Stimulated activated CD4-positive, alpha-beta T cell treated with anti-CD3 and anti-CD28 coated beads, TNF-alpha, amount 100 ng/mL, for 48 hours (primary cell): ENCODE results near the gene SCN3B.
A peak's percentile ranks its signal among the peaks of the same experiment; 100 is the strongest.
"Not testable (repeated sequence)": the region's sequence is repeated elsewhere in the genome, so short reads cannot be mapped to it uniquely, and the experiment has no call there.

Source experiments
- DNase-seq, 3 donors: peaks; one replicate each; pipeline ENCODE4 v3.0.0-alpha.2; 2020; ENCODE audit warnings: low read depth in 3 of 3

The SCN3B gene, protein sequence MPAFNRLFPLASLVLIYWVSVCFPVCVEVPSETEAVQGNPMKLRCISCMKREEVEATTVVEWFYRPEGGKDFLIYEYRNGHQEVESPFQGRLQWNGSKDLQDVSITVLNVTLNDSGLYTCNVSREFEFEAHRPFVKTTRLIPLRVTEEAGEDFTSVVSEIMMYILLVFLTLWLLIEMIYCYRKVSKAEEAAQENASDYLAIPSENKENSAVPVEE

DNA sequence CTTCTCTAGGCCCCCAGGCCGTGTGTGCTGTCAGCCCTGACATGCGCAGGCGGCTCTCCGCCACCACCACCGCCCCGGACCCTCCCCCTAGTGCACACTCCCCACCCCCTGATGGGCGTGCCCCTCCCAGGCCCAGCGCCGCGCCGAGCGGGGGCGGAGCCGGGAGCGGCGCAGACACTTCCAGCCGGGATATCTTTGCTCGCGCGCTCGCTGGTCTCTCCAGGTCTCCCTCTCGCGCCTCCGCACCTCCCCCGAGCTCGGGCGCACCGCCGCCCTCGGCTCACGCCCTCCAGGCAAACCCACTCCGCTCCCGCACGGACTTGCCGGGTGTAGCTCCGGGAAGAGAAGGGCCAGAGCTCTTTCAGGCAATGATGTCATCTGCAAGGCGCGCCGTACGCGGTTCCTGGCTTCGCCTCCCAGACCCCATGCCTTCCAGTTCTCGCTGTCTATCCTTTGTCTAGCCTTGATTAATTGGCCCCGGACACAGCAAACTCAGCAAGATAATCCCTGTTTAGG, at the start of gene SCN3B:
SCN3B (minus strand) TSS at position 59 of the 516 bp plus-strand sequence. CDS start 823 bp downstream, outside the sequence.
- no peak for DNase-seq

DNA sequence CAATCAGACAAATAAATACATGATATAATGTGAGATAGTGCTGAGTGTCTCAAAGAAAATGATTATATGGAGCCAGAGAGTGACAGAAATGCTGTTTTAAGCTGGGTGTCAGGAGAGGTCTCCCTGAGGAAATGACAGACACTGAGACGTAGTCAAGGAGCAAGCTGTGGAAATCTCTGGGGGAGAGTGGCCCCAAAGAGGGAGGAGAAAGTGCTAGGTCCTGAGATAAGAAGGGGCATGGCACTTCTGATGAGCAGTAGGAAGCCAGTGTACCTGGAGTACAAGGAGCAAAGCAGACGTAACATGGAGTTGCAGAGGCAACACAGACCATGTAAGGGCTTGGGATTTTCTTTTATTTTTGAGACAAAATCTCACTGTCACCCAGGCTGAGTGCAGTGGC, 48.3 kb upstream of the SCN3B start:
- DNase-seq: no peak

DNA sequence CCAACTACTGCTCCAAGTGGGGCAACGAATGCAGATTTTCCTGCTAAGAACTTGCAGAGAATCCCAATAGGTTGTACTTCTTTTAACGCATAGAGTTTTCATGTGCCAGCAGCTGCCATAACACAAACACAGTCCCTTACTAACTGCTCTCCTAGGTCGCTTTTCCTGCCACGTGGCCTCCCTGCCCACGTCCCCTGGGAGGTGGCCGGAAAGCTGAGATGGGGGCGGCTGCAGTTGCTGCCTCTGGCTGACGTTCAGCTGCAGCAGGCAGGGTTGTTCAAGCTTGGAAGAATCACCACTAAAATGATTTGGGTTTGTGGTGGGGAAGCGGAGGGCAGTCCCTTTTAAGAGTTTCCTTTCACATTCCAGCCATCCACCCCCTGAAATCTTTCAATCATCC, 47.7 kb upstream of the SCN3B start:
- DNase-seq: no peak

DNA sequence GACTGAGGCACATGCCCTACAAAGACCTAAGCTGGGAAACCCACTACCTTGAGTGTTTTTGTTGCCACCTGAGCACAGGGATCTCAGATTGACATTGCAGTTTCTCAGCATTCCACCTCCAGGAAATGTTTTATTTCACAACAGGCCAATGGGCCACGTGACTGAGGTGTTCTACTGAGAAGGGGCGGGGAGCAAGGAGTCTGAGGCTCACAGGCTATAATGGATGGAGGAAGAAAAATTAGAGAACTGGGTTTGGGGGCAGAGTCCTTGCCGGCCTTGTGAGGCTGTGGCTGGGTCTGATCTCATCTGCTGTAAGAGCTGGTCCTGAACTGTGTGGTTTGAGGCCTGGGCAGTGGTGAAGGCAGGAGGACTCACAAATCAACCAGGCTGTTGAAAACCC, 46.3 kb upstream of the SCN3B start:
- no peak for DNase-seq

DNA sequence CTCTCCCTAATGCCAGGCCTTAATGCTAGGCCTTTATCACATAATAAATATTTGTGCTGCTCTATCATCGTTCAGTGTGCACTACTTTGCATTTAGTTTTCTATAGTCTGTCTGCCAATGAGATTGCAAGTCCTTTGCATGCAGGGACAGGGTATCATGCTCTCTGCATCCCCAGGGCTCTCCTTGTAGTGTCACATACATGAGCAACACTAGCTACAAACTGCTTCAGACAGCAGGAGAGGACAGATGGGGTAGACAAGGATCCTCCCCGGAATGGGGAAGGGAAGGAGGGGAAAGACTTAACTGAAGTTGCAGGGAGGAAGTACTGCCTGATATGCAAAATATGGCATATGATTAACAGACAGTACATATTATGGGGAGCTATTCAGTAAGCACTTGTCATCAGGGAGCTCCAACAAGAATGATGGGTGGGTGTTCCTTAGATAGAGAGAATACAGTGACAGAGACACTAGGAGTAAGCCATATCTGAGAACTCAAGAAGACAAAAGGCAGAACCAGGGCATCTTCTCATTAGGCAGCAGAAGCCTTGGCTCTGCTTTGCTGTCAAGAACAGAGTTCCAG, 44.2 kb upstream of the SCN3B start:
- DNase-seq: no peak

DNA sequence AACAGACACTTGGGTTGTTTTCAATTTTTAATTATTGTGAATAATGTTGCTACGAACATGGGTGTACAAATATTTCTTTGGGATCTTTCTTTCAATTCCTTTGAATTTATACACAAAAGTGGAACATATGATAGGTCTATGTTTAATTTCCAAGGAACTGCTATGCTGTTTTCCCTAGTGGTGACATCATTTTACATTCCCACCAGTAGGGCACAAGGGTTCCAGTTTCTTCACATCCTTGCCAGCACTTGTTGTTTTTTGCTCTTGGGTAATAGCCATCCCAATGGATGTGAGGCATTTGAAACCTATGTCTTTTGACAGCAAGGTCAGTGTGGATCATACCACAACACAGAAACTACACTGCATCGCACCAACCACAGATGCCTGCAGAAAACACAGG, 41.8 kb upstream of the SCN3B start:
- DNase-seq: no peak

DNA sequence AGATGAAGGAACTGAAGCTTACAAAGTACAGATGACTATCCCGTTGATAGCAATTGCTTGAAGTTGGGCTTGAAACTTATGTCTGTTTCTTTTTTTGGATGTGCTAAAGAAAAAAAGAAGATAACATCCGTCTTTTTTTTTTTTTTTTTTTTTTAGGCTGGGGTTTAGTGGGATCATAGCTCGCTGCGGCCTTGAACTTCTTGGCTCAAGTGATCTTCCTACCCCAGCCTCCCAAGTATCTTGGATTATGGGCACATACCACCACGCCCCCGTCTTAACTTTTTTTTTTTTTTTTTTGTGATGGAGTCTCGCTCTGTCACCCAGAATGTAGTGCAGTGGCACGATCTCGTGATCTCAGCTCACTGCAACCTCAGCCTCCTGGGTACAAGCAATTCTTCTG, 40.8 kb upstream of the SCN3B start:
- no peak for DNase-seq

DNA sequence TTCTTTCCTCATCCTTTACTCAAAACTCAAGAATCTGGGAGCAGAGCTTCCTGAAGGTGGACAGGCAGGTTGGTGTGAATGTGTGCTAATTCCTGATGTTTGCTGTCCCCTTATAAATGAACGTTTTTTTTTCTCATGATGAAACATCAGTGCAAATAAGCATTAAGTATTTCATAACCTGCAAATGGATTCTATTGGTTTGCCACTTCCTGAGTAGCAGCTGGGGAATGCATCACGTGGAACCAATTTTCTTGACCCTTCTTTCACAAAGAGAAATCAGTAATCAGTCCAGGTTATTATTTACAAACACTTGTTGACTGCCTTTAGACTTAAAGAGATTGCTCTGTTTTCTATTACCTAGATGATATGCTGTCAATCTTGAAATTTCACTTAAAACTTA, 40.1 kb upstream of the SCN3B start:
- no peak for DNase-seq

DNA sequence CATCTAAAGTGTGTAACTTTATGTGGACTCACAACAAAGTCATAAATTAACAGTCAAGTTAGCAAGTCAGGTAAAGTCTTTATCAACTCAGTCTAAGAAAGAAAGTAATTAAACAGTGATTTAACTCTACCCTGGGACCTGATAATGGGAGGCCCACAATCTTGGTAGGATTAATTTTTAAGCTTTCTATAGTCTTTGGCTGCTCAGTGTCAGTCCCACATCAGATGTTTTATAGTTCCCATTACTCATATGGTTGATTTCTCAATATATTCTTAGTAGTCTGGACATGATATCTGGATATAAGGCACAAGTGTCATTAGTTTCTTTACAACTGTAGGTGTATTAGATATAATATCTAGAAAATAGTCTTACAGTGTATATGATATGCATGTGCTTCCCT, 38.5 kb upstream of the SCN3B start:
- no peak for DNase-seq

DNA sequence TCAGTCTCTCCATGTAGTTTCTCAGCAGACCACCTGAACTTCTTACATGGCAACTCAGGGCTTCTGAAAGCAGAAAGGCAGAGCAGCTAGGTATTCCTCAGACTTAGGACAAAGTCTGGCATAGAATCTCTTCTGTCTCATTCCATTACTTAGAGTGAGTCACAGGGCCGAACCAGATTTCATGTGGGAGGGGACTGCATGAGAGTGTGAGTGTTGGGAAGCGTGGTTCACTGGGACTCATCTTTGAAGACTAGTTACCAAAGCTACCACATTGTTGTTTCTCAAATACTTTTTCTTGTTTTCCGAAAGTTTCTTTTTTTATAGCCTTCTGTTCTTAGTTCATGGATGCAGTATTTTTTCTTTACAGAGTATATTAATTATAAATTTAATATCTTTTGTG, 36.1 kb upstream of the SCN3B start:
- peak in 2 of 3 donors; percentile 6 to 8 for DNase-seq

DNA sequence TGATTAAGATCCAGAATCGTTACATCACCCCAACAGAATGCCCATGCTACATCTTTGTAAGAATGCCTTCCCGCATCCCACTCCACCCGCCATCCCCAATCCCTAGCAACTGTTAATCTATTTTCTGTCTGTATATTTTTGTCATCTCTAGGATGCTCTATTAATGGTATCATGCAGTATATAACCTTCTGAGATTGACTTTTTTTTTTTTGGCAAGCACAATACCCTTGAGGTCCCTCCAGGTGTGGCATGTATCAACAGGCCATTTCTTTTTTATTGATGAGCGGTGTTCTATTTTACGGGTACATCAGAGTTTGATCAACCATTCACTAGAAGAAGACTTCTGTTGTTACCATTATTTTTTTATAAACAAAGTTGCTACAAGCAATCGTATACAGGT, 30.2 kb upstream of the SCN3B start:
- no peak for DNase-seq

DNA sequence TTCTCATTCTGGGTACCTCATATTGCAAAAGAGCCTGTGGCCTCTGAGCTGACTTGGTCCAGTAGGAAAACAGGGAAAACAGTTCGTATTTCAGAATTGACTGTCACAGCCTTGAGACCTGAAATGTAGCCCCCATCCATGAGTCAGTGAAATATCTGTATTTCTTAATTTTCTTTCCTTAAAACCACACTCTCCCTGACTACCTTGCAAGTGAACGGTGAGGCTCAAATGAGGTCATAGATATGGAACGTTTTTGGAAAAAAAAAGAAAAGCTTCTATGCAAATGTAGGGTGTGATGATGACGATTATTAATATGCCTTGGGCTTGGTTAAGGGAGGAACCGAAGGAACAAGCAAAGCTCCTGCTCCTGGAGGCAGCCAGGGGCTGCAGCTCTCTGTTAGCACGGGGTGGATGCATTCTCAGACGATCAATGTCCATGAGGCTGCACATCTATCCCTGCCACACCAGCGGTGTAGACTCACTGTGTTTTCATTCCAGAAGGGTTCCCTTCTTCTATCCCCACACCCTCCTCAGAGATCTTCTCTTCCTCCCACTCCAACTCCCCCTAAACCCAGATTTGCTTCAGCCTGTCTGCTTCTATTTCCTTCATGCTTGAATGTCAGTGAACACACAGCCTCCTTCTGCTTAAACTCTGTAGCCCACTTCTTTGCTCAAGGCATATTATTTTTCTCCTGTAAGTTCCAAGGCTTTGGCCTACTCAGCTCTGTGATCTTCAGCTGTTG, 29.2 kb upstream of the SCN3B start:
- DNase-seq: no peak

DNA sequence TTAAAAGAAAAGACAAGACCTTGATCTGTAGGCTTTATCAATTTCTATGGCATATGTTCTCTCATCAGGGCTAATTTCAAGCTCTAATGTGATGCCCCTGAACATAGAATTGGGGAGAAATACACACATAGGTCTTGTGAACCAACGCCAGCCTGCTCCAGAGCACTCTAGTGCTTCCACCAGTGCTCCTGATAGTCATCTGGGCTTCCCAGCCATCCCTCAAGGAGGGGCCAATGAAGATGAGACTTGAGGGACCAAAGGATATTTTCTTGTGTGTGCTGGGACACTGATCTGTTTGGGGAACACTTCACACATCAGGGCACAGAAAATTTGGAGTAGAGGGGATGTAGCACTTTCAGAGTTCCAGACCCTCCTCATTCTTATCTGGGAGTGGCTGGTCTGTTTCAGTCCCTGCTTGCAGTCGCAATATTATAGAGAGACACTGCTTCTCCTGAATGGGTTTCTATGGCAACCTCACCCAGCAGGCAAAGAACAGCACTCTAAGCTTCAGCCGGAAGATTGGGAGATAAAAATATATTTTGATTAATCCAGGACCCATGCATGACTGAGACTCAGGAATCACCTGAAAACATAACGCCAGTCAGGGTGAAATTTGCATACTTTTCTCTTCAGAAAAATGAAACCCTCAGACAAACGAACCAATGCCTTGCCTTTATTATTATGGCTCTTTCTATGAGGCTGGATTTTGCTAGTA, 28.4 kb upstream of the SCN3B start:
- no peak for DNase-seq

DNA sequence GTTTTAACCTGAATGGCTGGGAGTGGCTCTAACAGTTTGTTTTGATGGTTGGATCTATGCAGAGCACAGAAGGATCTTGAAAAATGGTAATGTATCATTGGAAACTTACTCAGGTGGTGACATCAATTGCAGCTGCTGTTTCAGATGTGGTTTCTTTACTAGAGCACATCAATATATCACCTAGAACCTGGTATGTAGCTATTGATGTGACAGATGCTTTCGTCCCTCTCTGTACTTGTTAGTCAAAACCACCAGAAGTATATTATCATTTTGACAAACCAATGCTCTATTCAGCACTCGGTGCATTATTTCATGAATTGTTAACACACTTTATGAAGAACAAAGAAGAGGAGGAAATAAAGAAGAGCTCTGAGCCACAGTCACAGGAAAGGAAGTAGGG, 26.6 kb upstream of the SCN3B start:
- no peak for DNase-seq

DNA sequence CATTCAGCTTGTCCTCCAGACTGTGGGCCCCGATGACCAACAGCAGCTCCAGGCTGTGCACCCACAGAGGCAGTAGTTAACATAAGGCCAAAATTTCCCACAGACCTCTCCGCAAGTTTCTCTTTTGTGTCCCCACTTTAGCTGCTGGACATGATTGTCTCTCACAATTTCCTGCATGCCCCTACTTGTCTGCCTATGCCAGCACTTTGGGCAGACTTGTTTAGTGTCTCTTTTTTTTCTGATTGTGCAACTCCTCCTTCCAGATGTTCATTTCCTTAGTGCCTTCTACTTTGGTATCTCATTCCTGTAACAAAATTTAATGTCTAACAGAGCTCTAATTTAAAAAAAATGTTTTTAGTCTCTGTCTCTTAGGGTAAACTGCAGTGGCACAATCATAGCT, 23.8 kb upstream of the SCN3B start:
- no peak for DNase-seq

DNA sequence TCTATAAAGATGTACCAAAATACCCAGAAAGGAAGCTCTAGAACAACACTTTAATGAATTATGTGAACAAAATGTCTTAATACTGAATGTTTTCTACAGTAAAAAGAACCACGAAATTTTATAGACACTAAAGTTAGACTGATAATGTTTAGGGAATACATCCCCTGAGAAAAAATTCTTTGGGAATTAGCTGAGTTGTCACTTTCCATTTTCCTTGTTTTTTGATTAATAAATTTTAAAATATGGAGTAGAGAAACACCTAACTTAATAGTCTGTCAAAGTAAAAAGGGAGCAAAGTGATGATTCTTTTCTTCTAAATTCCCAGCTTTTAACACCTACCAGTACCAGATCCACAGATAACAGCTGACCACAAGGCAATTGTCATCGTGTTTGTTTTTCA, 23.1 kb upstream of the SCN3B start:
- no peak for DNase-seq

DNA sequence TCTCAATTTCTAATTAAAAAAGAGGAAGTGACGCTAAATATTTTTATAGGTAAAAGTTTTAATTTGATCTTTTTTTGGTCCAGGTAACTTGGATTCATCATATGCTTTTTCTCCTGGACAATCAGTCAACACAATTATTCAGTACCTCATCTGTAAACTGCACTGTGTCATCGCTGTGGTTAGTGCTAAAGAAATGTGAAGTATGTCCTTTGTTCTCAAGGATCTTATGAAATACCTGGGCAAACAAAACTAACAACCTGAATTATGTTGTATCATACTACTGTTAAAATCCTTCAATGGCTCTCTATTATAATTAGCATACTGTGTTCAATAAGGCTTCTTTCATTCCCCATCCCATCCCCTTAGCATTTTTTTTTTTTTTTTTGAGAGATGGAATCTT, 19.9 kb upstream of the SCN3B start:
- DNase-seq: no peak

DNA sequence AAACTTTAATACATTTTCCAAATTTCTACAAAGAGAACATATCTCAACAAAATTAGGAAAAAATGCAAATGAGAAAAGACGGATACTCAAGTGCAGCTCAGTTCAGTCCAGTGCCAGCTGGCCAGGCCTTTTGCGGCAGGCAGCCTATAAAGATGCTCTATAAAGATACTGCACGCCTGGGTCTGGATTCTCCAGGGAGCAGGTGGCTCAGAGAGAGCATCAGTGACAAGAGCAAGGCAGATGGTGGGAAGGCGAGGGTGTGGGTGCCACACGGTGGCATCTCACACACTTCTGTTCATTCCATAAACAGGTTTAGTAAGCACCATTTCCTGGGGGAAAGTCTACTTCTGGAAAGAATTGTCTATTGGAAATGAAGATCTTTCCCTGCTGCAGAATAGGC, 18.1 kb upstream of the SCN3B start:
- no peak for DNase-seq

DNA sequence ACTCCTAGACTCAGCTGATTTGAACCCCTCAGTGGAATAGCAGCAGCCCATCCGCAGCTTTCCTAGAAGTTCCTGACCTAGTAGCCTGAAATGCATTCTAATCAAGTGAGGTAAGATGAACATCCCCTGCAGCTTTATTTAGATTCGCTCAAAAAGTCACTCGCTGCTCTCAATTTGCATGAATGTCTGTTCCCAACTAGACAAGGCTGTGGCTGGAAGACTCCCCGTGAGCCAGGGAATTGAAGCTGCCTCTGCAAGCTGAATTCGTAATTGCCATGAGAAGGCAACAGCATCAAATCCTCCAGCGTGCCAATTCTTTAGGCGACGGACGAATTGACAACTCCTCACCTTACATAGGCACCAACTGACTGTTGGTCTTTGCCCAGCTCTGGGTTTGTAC, 17.1 kb upstream of the SCN3B start:
- no peak for DNase-seq

DNA sequence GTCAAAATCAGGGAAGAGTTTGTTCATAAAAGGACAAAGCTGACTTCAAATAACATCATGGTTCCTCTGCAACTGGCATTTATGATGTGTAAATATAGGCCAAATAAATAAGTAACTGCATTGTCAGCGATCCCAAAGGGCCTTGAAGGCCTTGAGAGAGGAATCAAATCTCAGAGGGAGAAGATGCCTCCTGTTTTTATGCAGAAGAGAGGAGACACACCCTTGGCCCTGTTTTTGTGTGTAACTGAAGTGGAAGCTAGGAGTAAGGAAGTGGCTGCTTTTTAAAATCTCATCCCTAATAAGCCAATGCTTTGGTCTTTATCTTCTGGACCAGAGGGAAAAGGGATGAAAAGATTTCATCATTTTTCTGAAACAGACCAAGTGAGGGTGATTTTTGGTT, 15.7 kb upstream of the SCN3B start:
- no peak for DNase-seq

DNA sequence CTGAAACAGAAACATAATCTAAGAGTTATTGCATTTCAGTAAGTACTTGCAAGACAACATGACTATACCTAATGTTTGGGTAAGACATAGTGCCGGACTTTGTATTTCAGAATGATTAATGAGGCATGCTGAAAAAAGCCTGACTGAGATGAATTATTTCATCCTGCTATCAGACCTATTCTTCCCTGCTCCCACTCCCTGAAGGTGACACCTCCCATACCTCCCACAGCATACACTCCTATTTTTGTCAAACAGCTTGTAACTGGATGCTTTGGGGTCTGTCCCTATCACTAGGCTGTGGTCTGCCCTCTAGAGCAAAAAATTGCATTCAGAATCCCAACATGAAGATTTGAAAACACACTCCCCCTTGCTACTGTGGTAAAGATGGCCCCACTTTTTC, 10.9 kb upstream of the SCN3B start:
- DNase-seq: no peak

DNA sequence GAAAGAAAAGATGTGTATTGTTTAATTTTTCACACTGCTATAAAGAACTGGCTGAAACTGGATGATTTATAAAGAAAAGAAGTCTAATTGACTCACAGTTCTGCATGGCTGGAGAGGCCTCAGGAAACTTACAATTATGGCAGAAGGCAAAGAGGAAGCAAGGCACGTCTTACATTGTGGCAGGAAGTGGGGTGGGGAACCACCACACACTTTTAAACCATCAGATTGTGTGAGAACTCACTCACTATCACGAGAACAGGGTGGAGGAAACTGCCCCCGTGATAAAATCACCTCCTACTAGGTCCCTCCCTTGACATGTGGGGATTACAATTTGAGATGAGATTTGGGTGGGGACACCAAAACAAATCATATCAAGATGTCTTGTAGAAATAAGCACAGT, 5.5 kb upstream of the SCN3B start:
- DNase-seq: not testable (repeated sequence)

DNA sequence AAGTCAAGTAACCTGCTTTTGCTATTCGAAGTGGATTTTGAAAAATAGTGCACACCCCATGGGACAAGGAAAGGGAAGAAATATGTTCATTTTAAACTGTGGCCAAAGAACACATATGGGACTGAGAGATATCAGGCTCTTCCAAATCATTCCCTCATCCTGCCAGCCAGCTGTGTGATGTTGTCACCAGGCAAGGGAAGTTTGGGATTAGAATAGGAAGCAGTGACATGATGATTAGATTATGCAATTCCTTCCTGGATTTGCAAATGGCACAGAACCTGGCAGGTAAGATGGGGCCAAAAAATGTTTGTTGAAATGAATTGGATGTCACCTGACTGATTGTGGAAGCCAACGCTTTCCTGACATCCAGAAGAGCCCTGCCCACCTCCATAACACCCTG, 4.9 kb upstream of the SCN3B start:
- no peak for DNase-seq
